AG10803 (cell line): ENCODE data around the gene CLPTM1.

Source experiments
- DNase-seq: peaks from one replicate; pipeline ENCODE4 v3.0.0; 2010; ENCODE audit warnings: low read depth
- H3K4me3 ChIP-seq: 2 replicates; pipeline ENCODE4 v1.5.1; 2011; ENCODE audit warnings: mild to moderate bottlenecking, low read length, control low read depth
- CTCF ChIP-seq: conservative IDR thresholded peaks from 2 replicates; pipeline ENCODE4 v1.5.1; 2011; ENCODE audit warnings: mild to moderate bottlenecking, low read length, control low read depth, inconsistent platforms

CLPTM1 gene

GRCh38 chr19:44972802-44973201 lies 17.6 kb downstream of the CLPTM1 start:
- no peak overlapping the region for H3K4me3 ChIP-seq
- TF ChIP-seq CTCF, result no peak
- no peak for DNase-seq

- TF ChIP-seq CTCF, result no peak
- DNase-seq, result no peak
- H3K4me3 ChIP-seq, result no peak overlapping the region
Measured at GRCh38 chr19:44973982-44974735, 19.0 kb downstream of the CLPTM1 start.

GRCh38 chr19:44974857-44975256 lies 19.7 kb downstream of the CLPTM1 start:
- TF ChIP-seq CTCF, result no peak
- DNase-seq, result no peak
- H3K4me3 ChIP-seq, result no peak overlapping the region

DNA sequence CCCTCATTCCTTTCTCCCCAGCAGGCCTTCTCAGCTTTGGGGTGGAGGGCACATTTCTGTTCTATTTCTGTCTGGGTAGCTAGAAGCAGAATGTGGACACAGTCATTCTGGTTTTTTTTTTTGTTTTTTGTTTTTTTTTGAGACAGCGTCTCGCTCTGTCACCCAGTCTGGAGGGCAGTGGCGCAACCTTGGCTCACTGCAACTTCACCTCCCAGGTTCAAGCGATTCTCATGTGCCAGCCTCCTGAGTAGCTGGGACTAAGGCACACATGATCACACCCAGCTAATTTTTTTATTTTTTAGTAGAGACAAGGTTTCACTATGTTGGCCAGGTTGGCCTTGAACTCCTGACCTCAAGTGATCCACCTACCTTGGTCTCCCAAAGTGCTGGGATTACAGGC lies 20.3 kb downstream of the CLPTM1 start:
- no peak for TF ChIP-seq CTCF
- no peak overlapping the region for H3K4me3 ChIP-seq
- no peak for DNase-seq

- TF ChIP-seq CTCF, result no peak
- H3K4me3 ChIP-seq, result no peak overlapping the region
- DNase-seq, result no peak
Measured at GRCh38 chr19:44984005-44984404, 28.8 kb downstream of the CLPTM1 start.

- H3K4me3 ChIP-seq, result no peak overlapping the region
- no peak for TF ChIP-seq CTCF
- DNase-seq, result no peak
Measured at GRCh38 chr19:44985445-44985844, 30.3 kb downstream of the CLPTM1 start.

GRCh38 chr19:44986389-44986788 lies 31.2 kb downstream of the CLPTM1 start:
- no peak for DNase-seq
- no peak overlapping the region for H3K4me3 ChIP-seq
- no peak for TF ChIP-seq CTCF
